HG02610 (cell line): Measurements from ENCODE around the gene FUBP1.
A peak's percentile ranks its signal among the peaks of the same experiment; 100 is the strongest.
"Not testable (repeated sequence)": the region's sequence is repeated elsewhere in the genome, so short reads cannot be mapped to it uniquely, and the experiment has no call there.

Source experiments
- ATAC-seq: cut with Tn5 transposase; IDR thresholded peaks from one replicate; pipeline ENCODE4 v1.9.1; 2021; ENCODE audit warnings: mild to moderate bottlenecking, moderate library complexity; ENCODE audit not compliant: unreplicated experiment

Gene FUBP1

GRCh38 chr1:77951328-77951727 is 27.5 kb downstream of the FUBP1 start:
- no peak for ATAC-seq

- peak; percentile 52 for ATAC-seq
Measured at GRCh38 chr1:77950873-77951272, 28.0 kb downstream of the FUBP1 start.

- no peak for ATAC-seq
Measured at GRCh38 chr1:77948841-77949424, 29.9 kb downstream of the FUBP1 start.

GRCh38 chr1:77945345-77945744 is 33.5 kb downstream of the FUBP1 start:
- ATAC-seq = no peak

DNA sequence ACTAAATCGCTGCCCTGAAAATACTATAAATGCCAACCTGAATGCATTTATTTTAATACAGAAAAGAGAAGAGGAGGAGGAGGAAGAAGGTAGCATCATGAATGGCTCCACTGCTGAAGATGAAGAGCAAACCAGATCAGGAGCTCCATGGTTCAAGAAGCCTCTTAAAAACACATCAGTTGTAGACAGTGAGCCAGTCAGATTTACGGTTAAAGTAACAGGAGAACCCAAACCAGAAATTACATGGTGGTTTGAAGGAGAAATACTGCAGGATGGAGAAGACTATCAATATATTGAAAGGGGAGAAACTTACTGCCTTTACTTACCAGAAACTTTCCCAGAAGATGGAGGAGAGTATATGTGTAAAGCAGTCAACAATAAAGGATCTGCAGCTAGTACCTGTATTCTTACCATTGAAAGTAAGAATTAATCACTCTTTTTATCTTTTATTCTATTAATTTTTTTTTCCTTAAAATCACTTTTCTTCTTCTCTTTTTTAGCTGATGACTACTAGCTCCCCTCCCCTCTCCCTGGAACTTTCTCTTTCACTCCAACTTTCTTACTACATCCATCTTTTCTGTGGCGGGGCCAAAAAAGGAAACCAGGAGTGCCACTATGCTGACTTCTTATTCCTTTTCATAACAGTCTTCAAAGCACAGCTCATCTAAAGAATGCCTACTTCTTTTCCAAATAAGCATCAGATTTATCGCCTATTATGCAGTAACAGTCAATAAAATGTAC is 36.3 kb downstream of the FUBP1 start:
- no peak for ATAC-seq

DNA sequence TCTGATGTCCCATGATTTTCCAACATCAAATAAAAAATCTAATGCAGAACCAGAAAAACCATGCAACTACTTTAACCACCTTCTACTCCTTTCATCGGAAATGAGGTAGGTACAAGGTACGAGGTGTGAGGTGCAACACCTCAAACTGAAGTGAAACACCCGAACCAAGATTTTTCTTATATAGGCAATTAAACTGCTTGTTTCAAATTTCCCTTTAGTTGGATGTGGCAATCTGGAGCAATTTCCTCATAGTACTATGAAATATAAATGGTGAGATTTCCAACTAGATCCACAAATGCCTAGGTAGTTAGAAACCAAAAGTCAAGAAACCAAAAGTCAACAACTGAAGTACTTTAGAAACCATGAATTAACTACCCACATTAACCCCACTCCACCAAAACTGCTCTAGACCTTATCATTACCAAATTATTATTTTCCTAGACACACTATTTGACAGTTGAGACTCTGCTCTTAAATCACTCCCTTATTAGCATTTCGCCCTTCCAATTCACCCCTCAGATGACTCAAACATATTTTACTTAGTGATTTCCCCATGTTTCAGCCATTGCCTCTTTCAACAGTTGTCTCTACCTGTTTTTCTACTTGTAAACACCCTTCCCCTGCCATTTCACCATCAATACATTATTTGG is 37.8 kb downstream of the FUBP1 start:
- ATAC-seq = no peak

GRCh38 chr1:77938651-77939050 is 40.2 kb downstream of the FUBP1 start:
- ATAC-seq = no peak

DNA sequence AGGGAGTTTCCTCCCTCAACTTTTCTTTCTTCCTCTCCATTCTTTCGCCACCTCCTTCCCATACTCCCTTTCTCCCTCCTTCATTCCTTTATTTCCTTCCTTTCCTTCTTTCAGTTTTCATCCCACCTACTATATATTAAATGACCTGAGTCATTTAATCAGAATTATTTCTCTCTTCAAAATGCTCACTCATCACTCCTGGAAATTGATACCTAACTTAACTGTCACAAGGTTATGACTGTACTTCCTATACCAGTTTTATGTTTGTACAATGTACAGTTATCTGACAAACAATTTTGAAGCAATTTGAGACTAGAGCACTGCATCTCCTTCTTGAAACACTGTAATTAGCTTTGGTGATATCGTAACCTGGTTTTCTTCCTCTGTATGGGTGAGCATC is 49.1 kb downstream of the FUBP1 start:
- no peak for ATAC-seq

GRCh38 chr1:77927414-77927813 is 51.5 kb downstream of the FUBP1 start:
- ATAC-seq = no peak

DNA sequence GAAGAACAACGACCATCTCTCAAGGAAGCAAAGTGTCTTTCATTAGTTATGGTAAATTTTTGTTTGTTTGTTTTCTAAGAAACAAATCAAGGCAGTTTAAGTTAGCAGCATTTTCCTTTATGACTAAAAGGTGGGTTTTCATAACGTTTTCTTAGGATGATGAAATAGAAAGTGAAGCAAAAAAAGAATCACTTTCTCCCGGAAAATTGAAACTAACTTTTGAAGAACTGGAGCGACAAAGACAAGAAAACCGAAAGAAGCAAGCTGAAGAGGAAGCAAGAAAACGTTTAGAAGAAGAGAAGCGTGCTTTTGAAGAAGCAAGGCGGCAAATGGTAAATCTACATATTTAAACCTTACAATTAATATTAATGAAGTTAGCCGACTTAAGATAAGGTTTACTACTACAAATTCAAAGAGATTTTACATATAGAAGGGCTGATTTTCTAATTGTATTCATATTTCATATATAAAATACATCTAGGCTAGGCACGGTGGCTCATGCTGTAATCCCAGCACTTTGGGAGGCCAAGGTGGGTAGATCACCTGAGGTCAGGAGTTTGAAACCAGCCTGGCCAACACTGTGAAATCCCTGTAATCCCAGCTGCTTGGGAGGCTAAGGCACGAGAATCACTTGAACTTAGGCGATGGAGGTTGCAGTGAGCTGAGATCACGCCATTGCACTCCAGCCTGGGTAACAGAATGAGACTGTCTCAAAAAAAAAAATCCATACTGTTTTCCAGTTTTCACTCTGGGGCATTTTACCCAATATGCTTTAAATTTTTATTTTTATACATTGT is 52.1 kb downstream of the FUBP1 start:
- ATAC-seq = no peak

- no peak for ATAC-seq
Measured at GRCh38 chr1:77925956-77926355, 52.9 kb downstream of the FUBP1 start.

DNA sequence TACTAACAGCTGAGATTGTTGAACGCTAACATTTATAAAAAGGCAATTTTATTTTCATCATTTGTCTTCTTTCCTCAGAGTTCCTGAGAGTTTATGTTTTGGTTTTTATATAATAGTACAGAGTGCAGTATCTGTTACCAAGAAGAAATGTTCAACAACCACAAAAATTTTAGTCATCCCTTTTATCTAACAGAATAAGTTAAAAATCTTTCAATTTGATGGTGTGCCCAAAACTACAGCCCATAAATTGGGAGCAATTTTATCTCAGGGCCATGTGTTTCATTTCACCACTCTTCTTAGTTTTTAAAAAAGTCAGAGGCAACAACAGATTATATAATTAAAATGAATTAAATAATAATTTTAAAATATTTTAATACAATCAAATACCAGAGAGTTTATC is 53.4 kb downstream of the FUBP1 start:
- ATAC-seq = no peak

DNA sequence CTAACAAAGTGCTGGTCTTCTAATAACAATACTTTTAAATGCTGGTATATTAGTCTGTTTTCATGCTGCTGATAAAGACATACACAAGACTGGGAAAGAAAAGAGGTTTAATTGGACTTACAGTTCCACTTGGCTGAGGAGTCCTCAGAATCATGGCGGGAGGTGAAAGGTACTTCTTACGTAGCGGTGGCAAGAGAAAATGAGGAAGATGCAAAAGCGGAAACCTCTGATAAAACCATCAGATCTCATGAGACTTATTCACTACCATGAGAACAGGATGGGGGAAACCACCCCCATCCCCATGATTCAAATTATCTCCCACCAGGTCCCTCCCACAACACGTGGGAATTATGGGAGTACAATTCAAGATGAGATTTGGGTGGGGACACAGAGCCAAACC is 60.0 kb downstream of the FUBP1 start:
- not testable (repeated sequence) for ATAC-seq

DNA sequence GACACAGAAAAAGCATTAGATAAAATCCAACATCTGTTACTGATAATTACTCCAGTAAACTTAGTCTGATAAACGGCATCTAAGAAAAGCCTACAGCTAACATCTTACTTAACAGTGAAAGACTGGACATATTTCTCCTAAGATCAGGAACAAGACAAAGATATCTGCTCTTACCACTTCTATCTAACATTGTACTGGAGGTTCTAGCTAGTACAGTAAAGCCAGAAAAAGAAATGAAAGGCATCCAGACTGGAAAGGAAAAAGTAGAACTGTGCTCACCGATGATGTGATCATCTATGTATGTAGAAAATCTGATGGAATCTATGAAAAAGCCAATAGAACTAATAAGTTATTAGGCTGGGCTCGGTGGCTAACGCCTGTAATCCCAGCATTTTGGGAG is 68.8 kb downstream of the FUBP1 start:
- ATAC-seq = no peak

DNA sequence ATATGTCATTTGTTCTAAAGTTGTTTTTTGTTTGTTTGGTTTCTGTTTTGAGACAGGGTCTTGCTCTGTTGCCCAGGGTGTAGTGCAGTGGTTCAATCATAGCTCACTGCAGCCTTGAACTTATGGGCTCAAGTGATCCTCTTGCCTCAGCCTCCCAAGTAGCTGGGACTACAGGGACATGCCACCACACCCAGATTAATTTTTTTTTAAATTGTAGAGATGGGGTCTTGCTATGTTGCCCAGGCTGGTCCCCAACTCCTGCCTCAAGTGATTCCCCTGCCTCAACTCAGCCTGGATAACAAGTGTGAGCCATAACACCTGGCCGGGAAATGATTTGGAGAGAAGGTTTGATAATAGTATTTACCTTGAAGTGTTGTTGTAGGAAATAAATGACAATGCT is 72.2 kb downstream of the FUBP1 start:
- ATAC-seq = no peak

DNA sequence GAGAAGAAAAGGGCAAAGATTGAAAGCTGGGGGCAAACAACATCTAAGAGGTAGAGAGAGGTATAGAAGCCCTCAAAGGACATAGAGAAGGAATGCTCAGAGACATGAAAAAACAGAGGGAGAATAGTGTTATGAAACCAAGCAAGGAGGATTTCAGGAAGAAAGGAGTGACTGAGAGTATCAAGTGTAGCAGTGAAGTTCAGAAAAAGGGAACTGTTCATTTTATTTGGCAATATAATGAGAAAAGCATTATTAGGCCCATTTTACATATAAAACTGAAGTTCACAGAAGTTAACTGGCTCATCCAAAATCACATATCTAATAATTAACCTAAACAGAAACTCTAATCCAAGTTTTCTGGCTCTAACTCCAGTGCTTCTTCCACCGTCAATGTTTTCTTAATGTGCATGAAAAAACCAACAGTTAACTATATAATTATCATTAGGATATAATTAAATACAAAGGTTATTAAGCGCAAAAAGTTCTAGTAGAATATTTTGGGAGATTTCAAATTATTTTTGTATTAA is 72.8 kb downstream of the FUBP1 start:
- ATAC-seq = no peak

DNA sequence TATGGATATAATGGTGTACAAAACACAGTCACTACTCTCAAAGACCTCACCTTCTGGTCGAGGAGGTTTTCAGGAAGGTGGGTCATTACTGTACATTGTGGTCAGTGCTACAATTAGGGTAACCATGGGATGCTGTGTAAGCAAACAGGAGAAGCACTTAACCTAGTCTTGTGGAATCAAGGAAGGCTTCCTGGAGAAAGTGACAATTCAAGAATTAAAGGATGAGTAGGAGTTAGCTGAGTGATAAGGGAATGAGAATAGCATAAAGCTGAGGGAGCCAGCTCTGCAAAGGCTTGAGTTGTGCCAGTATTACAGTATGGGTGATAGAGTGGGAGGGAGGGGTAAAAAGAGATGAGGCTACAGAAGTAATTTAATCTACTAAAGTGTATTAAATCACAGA is 73.3 kb downstream of the FUBP1 start:
- ATAC-seq = no peak

GRCh38 chr1:77900687-77901293 is 78.1 kb downstream of the FUBP1 start:
- no peak for ATAC-seq

- ATAC-seq = no peak
Measured at GRCh38 chr1:77899647-77900320, 79.1 kb downstream of the FUBP1 start.
